KMS-11 (cell line): Measurements from ENCODE around the gene RASAL2.

ENCODE experiments used
- H2AFZ ChIP-seq: fragments of 200-600 bp; sonication (generic); 2 replicates; pipeline ENCODE4 v1.6.1; 2016; ENCODE audit warnings: antibody characterized with exemption, mixed run types, low read depth
- H3K27ac ChIP-seq: fragments of 200-600 bp; sonication (generic); 2 replicates; pipeline ENCODE4 v1.6.1; 2016; ENCODE audit warnings: mild to moderate bottlenecking, mixed run types
- H3K27me3 ChIP-seq: fragments of 200-600 bp; sonication (generic); 2 replicates; pipeline ENCODE4 v1.6.1; 2017; ENCODE audit warnings: mild to moderate bottlenecking, low read depth, mixed run types, moderate library complexity; ENCODE audit not compliant: insufficient read depth
- H3K36me3 ChIP-seq: fragments of 200-600 bp; sonication (generic); 2 replicates; pipeline ENCODE4 v1.6.1; 2017; ENCODE audit warnings: mild to moderate bottlenecking, mixed run types; ENCODE audit not compliant: insufficient read depth
- H3K4me1 ChIP-seq: fragments of 200-600 bp; sonication (generic); 2 replicates; pipeline ENCODE4 v1.6.1; 2016; ENCODE audit warnings: mild to moderate bottlenecking, low read depth, mixed run types; ENCODE audit not compliant: poor library complexity, severe bottlenecking
- H3K4me2 ChIP-seq: fragments of 200-600 bp; sonication (generic); 2 replicates; pipeline ENCODE4 v1.7.0; 2016; ENCODE audit warnings: mild to moderate bottlenecking, mixed run types
- H3K4me3 ChIP-seq: fragments of 200-600 bp; sonication (generic); IDR thresholded peaks from 2 replicates; pipeline ENCODE4 v1.6.1; 2017; ENCODE audit warnings: low read depth, low read length, mixed read lengths; ENCODE audit not compliant: insufficient read depth
- H3K79me2 ChIP-seq: fragments of 200-600 bp; sonication (generic); 2 replicates; pipeline ENCODE4 v1.6.1; 2016; ENCODE audit warnings: low read depth, mixed run types; ENCODE audit not compliant: insufficient read depth
- H3K9ac ChIP-seq: fragments of 200-600 bp; sonication (generic); 2 replicates; pipeline ENCODE4 v1.6.1; 2016; ENCODE audit warnings: mild to moderate bottlenecking, mixed run types
- H4K20me1 ChIP-seq: fragments of 200-600 bp; sonication (generic); 2 replicates; pipeline ENCODE4 v1.6.1; 2016; ENCODE audit warnings: mild to moderate bottlenecking, mixed run types; ENCODE audit not compliant: insufficient read depth
- TF ChIP-seq, protein P1 (sequence below): fragments of 200-600 bp; sonication (generic); conservative IDR thresholded peaks from 2 replicates; pipeline ENCODE4 v1.6.1; 2017; ENCODE audit warnings: low read depth, mild to moderate bottlenecking, antibody characterized with exemption, low read length, moderate library complexity, mixed read lengths

RASAL2 gene

DNA sequence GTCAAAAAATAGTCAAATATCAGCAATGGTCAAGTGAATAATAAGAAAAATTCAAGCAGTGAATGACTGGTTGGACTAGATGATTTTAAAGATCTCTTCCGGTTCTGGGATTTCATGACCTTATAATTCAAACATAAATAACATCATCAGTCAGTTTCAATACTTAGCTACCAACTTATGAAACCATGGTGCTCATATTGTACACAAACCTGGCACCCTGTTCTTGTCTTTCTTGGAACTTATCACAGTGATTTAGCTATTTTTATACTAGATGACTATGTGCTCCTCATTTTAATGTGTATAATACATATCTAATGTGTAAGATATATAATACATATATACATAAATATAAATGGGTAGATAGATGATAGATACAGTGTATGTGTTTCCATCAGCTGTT, 245.9 kb downstream of the RASAL2 start:
- H3K4me3 ChIP-seq: no peak overlapping the region
- no peaks in the 10 kb centered on the region for H4K20me1 ChIP-seq
- no peaks in the 10 kb centered on the region for H3K27me3 ChIP-seq
- no peaks in the 10 kb centered on the region for H3K4me1 ChIP-seq
- no peaks in the 10 kb centered on the region for H3K79me2 ChIP-seq
- TF ChIP-seq, protein P1, sequence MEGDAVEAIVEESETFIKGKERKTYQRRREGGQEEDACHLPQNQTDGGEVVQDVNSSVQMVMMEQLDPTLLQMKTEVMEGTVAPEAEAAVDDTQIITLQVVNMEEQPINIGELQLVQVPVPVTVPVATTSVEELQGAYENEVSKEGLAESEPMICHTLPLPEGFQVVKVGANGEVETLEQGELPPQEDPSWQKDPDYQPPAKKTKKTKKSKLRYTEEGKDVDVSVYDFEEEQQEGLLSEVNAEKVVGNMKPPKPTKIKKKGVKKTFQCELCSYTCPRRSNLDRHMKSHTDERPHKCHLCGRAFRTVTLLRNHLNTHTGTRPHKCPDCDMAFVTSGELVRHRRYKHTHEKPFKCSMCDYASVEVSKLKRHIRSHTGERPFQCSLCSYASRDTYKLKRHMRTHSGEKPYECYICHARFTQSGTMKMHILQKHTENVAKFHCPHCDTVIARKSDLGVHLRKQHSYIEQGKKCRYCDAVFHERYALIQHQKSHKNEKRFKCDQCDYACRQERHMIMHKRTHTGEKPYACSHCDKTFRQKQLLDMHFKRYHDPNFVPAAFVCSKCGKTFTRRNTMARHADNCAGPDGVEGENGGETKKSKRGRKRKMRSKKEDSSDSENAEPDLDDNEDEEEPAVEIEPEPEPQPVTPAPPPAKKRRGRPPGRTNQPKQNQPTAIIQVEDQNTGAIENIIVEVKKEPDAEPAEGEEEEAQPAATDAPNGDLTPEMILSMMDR: no peak
- H3K4me2 ChIP-seq: no peak overlapping the region
- H3K36me3 ChIP-seq: no peaks in the 10 kb centered on the region
- H3K27ac ChIP-seq: no peak overlapping the region
- no peak overlapping the region for H3K9ac ChIP-seq
- H2AFZ ChIP-seq: no peak overlapping the region

DNA sequence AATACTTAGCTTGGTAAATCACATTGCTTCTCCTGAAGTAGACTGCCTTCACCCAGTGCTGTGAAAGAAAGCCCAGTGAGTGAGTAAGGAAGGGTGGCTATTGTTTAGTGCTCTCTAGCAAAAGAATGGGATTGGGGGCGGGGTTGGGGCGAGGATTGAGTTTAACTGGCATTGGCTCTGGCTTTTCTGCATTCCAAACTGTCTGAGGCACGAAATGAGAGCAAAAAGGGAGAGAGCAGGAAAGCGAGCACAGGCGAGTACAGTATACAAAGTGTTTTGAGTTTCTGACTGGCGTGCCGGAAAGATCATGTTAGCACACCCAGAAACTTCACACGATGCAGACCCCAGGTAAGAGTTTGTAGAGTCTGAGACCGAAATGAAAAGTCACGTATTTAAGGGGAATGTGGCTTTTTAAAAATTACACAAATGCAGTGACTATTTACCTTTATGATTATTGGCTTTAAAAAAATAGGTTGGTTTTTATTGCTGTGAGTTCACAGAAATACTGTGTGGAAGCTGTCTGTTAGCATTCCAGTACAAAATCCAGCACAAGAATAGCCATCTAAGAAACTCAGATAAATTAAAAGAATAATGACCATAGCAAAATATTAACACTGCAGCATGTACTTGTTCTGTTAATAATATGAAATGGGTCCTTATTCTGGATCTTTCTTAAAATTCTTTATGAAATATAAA, 247.5 kb downstream of the RASAL2 start:
- no peak overlapping the region for H3K4me3 ChIP-seq
- no peaks in the 10 kb centered on the region for H3K27me3 ChIP-seq
- no peak overlapping the region for H3K27ac ChIP-seq
- no peaks in the 10 kb centered on the region for H3K4me1 ChIP-seq
- H3K36me3 ChIP-seq: no peaks in the 10 kb centered on the region
- H3K9ac ChIP-seq: no peak overlapping the region
- TF ChIP-seq, protein P1: no peak
- H3K4me2 ChIP-seq: no peak overlapping the region
- H4K20me1 ChIP-seq: no peaks in the 10 kb centered on the region
- H2AFZ ChIP-seq: no peak overlapping the region
- H3K79me2 ChIP-seq: no peaks in the 10 kb centered on the region

DNA sequence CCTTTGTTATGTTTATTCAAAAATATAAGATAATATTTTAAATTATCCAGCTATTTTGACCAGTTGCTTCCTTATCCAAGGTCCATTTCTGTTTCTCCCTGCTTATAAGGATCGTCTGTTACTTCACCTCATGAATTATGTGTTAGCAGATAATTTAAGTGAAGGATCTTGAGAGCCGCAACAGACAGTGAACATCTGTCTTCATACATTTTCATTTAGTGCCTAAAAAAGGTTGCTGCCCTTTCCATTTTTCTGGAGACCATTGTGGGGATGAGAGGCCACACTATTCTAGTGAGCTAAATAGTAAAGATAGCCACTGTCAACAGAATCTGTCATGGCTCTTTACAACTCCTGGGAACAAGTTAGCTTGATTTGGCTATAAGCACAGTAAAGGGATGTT, 248.8 kb downstream of the RASAL2 start:
- Histone ChIP-seq H3K27me3 (no peaks in the 10 kb centered on the region), H3K4me1 (no peaks in the 10 kb centered on the region), H3K4me3 (no peak overlapping the region), H3K9ac (no peak overlapping the region), H4K20me1 (no peaks in the 10 kb centered on the region), H3K4me2 (no peak overlapping the region), H3K79me2 (no peaks in the 10 kb centered on the region), H3K27ac (no peak overlapping the region), H3K36me3 (no peaks in the 10 kb centered on the region), H2AFZ (no peak overlapping the region)
- TF ChIP-seq, protein P1: no peak

DNA sequence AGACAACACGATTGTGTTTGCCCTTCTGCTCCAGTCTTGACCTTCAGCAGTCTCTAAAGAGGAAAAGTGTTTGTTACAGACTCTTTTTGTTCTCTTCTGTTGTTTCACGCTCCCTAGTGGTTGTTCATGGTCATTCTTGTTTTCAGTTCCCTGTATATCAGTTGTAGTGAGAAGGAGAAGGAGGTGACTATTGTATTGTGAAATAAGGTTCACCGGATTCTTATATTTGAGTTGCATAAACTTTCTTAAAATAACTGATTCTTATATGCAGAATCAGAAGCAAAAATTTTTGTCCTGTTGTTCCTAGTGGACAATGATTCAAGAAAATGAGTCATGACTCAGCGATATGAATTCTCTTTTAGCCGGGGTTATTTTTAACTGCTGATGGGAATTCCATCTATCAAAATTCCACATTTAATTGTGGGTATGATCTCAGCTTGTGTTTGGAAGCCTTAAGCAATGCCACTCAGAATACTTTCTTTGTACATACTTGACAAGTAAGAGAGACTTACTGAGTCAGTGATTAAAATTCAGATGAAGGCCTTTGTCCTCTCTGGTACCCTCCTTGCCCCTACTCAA, 250.7 kb downstream of the RASAL2 start:
- Histone ChIP-seq H3K9ac (no peak overlapping the region), H3K27me3 (no peaks in the 10 kb centered on the region), H4K20me1 (no peaks in the 10 kb centered on the region), H3K4me2 (no peak overlapping the region), H3K4me3 (no peak overlapping the region), H3K27ac (no peak overlapping the region), H3K4me1 (no peaks in the 10 kb centered on the region), H2AFZ (no peak overlapping the region), H3K36me3 (no peaks in the 10 kb centered on the region), H3K79me2 (no peaks in the 10 kb centered on the region)
- TF ChIP-seq, protein P1: peak; percentile 47
